Measurements from ENCODE around the gene TRPM4.

GRCh38 chr19:49125025-49125731, 32.4 kb upstream of the TRPM4 start:
- no peak for TF ChIP-seq CTCF (IDR thresholded peaks at IDR 0.05; ENCODE audit: low read length)
- no peak for TF ChIP-seq EZH2phosphoT487 (IDR thresholded peaks at IDR 0.05; ENCODE audit: low read length)
- no peak for TF ChIP-seq EZH2 (optimal IDR thresholded peaks at IDR 0.05; ENCODE audit: low read depth, low read length)

Measured in MM.1S (cell line).